ENCODE data around the gene FEZ2.

The FEZ2 gene

DNA sequence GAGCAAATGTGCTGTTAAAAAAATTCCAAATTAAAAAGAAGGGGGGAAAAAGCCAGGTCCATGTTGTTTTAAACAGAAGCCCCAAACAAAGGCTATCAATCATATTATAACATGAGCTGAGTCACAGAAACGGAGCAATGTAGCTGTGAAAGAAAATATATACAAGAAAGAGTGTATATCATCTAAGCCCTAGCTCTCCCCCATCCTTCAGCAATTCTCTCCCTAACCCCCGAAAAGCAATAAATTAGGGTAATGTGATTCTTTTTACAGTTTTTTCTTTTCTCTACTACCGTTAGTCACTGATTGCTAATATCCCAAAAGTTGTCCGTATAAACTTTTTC, 25.3 kb downstream of the FEZ2 start:
- DNase-seq (ENCODE audit: low read depth) = no peak
- no peak overlapping the region for H3K4me3 ChIP-seq (ENCODE audit: low read depth, low read length)
- TF ChIP-seq POLR2A (IDR thresholded peaks at IDR 0.05; ENCODE audit: extremely low read depth, insufficient read length) (no peak), MYC (IDR thresholded peaks at IDR 0.05; ENCODE audit: low read depth, low read length) (no peak)
- TF ChIP-seq, protein P1, sequence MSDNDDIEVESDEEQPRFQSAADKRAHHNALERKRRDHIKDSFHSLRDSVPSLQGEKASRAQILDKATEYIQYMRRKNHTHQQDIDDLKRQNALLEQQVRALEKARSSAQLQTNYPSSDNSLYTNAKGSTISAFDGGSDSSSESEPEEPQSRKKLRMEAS (IDR thresholded peaks at IDR 0.05; ENCODE audit: low read depth, low read length) = no peak
- TF ChIP-seq, protein P2, sequence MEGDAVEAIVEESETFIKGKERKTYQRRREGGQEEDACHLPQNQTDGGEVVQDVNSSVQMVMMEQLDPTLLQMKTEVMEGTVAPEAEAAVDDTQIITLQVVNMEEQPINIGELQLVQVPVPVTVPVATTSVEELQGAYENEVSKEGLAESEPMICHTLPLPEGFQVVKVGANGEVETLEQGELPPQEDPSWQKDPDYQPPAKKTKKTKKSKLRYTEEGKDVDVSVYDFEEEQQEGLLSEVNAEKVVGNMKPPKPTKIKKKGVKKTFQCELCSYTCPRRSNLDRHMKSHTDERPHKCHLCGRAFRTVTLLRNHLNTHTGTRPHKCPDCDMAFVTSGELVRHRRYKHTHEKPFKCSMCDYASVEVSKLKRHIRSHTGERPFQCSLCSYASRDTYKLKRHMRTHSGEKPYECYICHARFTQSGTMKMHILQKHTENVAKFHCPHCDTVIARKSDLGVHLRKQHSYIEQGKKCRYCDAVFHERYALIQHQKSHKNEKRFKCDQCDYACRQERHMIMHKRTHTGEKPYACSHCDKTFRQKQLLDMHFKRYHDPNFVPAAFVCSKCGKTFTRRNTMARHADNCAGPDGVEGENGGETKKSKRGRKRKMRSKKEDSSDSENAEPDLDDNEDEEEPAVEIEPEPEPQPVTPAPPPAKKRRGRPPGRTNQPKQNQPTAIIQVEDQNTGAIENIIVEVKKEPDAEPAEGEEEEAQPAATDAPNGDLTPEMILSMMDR (IDR thresholded peaks at IDR 0.05; ENCODE audit: low read depth, low read length) = no peak

DNA sequence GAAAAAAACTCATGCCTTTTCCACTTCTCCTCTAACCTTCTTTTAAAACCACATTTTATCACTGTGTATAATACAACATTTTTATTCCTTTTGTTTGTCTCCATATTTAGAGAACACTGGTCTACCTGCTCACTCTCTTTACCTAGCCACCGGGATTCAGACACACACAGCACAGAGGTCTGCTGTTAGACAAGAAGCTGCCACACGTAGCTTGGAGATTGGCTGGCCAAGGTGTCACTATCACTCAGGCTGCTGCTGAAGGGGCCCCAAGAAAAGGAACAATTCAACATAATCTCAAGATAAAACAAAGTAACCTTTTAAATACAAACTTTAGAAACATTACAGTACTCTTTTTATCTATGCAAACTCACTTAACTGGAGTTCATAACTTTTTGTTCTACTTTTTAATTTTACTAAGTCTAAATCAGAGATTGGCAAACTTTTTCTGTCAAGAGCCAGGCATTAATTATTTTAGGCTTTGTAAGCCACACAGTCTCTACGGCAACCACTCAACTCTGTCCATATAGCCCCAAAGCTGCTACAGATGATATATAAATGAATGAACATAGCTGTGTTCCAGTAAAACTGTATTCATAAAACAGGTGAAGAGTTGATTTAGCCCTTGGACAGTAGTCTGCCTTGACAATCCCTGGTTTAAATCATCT, 25.8 kb downstream of the FEZ2 start:
- TF ChIP-seq MYC (IDR thresholded peaks at IDR 0.05; ENCODE audit: low read depth, low read length) (no peak), POLR2A (IDR thresholded peaks at IDR 0.05; ENCODE audit: extremely low read depth, insufficient read length) (no peak)
- TF ChIP-seq, protein P2 (IDR thresholded peaks at IDR 0.05; ENCODE audit: low read depth, low read length) = no peak
- DNase-seq (ENCODE audit: low read depth) = no peak
- no peak overlapping the region for H3K4me3 ChIP-seq (ENCODE audit: low read depth, low read length)

DNA sequence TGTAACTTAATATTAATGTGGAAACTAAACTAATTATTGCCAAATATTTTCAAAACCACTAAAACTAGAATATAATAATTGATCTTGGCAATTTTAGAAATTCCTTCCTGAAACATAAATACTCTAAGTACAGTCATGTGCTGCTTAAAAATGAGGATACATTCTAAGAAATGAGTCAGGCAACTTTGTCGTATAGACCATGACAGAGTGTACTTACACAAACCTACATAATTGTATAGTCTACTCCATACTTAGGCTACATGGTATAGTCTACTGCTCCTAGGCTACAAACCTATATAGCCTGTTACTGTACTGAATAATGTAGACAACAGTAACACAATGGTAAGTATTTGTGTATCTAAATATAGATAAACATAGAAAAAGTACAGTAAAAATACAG, 27.6 kb downstream of the FEZ2 start:
- no peak overlapping the region for H3K4me3 ChIP-seq (ENCODE audit: low read depth, low read length)
- no peak for DNase-seq (ENCODE audit: low read depth)
- TF ChIP-seq, protein P2 (IDR thresholded peaks at IDR 0.05; ENCODE audit: low read depth, low read length) = no peak
- TF ChIP-seq POLR2A (IDR thresholded peaks at IDR 0.05; ENCODE audit: extremely low read depth, insufficient read length) (no peak), MYC (IDR thresholded peaks at IDR 0.05; ENCODE audit: low read depth, low read length) (no peak)
- TF ChIP-seq, protein P1 (IDR thresholded peaks at IDR 0.05; ENCODE audit: low read depth, low read length) = no peak

DNA sequence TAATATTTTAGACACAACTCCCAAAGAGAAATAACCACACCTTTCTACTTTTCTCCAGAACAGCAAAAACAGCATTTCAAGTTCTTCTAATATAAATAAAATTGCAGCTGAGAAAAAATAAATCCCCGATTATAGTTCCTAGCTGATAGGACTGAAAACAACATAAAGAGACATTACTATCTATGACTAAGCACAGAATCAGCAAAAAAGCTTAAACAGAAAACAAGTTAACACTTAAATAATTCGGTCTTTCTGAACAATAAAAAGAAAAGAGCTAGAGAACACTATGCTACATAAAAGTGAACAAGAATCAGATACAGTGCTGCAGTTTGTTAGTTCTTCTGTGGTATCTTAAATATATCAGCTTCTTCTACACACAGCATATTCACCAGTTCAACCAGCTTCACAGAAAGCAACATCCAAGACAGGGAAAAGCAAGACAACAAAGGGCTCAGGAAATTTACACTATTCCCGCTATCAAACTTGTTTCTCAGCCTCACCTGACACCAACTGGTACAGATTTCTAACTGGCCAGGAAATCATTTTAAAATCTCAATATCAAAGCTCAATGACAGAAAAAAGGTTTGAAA, 28.6 kb downstream of the FEZ2 start:
- no peak for DNase-seq (ENCODE audit: low read depth)
- TF ChIP-seq POLR2A (IDR thresholded peaks at IDR 0.05; ENCODE audit: extremely low read depth, insufficient read length) = no peak
- TF ChIP-seq, protein P2 (IDR thresholded peaks at IDR 0.05; ENCODE audit: low read depth, low read length) = no peak
- TF ChIP-seq, protein P1 (IDR thresholded peaks at IDR 0.05; ENCODE audit: low read depth, low read length) = no peak
- no peak overlapping the region for H3K4me3 ChIP-seq (ENCODE audit: low read depth, low read length)

DNA sequence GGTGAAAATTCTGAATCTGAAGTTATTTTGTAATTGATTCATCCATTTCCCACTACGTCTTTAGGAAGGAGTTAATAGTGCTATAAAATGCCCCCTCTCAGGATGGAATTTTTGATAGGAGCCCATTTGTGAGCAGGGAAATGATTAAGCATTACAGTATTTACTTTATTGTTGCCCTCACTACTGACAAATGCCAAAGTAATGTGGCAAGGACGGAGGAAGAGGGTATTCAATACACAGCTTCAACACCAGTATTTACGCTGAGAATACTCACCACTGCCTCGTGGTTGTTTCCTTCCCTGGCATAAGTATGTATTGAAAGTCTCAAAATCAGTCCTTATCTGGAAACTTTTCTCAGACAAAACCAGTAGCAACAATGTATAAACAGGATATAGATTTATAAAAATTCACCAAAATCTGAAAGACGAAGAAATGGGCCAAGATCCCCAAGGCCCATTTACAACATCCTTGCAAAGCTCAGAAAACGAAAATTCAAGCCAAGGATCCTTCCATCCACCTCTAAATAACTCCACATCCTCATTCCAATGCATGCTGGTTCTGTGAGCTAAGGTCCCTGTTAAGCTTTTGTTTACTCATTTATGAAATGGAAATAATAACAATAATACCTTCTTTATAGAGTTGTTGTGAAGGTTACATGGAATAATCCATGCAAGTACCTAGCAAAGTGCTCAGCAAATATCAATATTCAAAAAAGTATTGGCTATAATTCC, 29.3 kb downstream of the FEZ2 start:
- DNase-seq (ENCODE audit: low read depth) = no peak
- TF ChIP-seq, protein P2 (IDR thresholded peaks at IDR 0.05; ENCODE audit: low read depth, low read length) = no peak
- TF ChIP-seq POLR2A (IDR thresholded peaks at IDR 0.05; ENCODE audit: extremely low read depth, insufficient read length) (no peak), MYC (IDR thresholded peaks at IDR 0.05; ENCODE audit: low read depth, low read length) (no peak)
- TF ChIP-seq, protein P1 (IDR thresholded peaks at IDR 0.05; ENCODE audit: low read depth, low read length) = no peak
- H3K4me3 ChIP-seq (ENCODE audit: low read depth, low read length) = no peak overlapping the region

All from NB4 (cell line).